ENCODE measurements around the gene SLC29A2.
A peak's percentile ranks its signal among the peaks of the same experiment; 100 is the strongest.

The SLC29A2 gene

DNA sequence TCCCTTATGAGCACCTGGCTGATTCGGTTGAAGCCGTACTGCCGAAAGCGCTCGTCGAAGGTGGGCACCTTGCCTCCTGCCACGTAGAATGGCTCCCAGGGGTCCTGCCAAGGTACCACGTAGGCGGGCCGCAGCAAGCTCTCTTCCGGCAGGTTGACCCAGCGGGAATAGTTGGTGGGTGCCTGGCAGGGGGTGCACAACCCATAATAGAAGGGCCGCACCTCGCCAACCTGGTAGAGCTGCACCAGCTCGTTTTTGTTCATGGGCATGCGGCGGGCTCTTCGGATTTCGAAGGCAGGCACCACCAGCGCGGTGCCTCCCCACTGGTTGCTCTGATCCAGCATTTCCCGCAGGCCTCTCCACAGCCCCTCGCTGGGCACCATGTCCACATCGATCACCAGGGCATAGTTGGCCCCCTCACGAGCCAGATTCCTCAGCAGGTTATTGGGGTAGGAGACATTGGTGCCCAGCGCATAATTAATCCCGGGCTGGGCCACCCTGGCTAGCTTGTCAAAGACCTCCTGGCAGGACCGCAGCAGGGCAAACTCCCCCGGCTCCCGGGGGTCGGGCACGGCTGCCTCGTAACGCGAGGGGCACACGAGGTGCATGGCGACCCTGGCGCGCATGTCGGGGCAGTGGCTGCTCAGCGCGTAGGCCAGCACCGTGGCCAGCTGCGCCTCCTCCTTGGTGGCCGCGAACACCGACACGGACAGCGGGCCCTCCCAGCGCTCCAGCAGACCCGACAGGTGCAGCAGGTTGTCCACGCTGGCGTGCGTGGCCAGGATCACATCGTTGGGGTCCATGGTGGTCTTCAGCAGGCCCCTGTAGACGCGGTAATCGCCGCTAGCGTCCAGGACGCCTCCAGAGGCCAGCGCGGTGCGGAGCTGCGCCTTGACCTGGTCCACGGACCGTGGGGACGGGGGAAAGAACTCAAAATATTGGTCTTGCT, 24.8 kb downstream of the SLC29A2 start:
- FAIRE-seq, result no peak

DNA sequence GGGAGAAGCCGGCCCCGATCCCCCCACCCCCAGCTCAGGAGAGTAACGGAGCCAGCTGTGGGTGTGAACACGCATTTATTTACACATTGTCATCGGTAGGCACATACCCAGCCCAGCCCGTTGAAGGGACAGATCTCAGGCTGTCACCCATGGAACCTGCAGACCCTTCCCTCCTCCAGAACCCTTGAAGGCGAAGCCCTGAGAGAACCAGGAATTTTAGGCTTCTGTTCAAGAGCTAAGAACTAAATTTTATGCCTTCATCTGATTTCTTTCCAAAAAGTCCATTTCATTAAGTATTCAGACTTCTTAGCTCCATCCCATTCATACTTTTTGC, 26.3 kb downstream of the SLC29A2 start:
- FAIRE-seq, result no peak

DNA sequence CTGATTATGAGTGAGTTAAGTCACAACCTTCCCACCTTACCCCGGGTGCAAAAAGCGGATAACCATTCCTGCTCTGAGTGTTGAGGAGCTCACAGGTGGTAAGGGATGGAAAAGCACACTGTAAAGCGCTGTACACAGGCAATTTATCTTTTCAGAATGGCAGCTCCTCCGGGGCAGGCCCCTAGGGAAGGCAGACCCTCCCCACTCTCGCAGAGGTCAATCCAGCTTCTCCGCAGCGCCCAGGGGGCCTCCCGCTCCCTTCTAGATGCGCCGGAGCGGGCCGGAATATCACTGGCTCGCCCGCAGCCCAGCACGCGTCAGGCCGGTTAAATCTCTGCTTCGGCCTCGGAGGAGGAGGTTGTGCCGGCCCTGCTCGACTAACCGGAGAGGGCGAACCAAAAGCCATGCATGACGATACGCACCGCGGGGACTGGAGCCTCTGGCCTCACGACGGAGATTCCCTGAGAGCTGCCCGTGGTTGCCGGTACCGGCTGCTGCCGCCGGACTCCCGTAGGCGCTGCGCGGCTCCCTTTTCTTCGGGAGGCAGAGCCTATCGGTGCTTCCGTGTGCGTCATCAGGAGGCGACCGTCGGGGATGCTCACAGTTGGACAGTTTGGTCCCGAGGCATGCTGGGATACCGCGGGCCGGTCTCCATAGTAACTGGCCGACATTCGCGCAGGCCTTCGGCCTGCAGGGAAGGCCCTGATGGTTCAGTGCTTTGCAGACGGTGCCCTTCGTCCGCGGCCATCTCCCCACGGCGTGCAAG, 26.8 kb downstream of the SLC29A2 start, which contains the start of gene BRMS1:
TSS of gene BRMS1 (minus strand) at position 555 of the 766 bp plus-strand sequence. CDS start 2,870 bp downstream, outside the sequence.
- FAIRE-seq, result peak; percentile 43

DNA sequence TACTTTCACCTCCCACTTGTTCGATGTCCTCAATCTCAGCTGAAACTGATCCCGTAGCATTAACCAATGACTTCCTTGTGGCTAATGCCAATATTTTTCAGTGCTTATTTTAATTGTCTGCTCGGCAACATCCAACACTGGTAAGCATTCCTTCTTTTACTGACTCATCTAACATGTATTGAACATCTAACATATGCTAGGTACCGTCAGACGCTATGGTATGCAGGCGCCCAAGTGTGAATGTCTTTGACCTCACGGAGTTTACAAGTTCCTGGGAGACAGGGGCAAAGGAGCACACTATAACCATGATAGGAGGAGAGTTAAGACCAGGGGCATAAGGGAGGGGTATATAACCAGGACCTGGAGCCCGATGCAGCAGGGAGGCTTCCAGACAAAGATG, 28.4 kb downstream of the SLC29A2 start:
- no peak for FAIRE-seq

DNA sequence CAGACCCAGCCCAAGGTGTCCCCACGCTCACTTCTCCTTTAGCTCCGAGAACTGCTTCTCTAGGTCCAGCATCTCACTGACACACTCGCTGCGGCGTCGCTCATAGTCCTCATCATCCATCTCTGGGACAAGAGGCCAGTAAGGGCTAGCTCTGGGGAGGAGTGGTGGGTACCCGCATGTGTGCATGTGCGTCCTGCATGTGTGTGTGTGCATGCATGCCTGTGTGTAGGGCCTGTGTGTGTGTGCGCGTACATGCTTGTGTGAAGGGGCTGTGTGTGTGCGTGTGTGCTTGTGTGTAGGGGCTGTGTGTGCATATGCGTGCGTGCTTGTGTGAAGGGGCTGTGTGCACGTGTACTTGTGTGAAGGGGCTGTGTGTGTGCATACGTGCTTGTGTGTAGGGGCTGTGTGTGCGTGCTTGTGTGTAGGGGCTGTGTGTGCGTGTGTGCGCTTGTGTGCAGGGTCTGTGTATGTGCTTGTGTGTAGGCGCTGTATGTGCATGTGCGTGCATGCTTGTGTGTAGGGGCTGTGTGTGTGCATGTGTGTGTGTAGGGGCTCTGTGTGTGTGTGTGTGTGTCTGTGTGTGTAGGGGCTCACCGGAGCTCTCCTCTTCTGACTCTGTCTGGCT, 29.9 kb downstream of the SLC29A2 start:
- no peak for FAIRE-seq

DNA sequence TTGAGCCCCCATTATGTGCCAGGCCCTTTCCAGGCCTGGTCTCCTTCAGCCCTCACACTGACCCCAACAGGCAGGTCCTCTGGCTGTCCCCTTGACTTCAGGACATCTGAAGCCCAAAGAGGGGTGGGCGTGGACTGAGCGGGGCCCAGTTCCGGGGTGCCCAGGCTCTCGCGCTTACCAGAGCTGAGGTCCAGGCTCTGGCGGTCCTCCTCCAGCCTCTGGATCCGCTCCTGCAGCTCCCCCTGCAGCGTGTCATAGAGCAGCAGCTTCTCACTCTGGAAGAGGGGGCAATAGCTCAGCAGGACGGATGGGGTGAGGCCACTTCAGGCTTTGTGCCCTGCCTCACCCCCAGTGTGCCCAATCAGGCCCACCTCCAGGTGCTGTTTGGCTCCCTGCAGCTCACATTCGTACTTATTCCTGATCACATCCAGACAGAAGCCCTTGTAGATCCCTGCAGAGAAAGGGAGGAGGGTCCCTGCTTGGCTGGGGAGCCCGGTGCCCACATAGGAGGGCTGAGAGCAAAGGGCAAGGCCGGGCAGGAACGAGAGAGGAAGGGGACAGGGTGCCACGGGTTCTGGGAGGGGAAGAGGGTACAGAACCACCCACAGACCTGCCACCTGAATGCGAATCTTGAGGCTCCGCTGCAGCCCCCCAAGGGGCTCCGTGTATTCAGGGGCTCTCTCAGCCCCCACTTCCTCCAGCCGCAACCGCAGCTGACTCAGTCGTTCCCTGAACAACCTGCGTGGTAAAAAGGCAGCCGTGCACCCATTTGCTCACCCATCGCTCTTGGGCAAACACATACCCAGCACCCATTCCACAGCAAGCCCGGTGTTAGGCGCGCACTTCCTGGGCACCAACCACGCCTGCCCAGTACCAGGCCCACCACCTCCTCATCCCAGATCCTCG, 30.7 kb downstream of the SLC29A2 start:
- no peak for FAIRE-seq

DNA sequence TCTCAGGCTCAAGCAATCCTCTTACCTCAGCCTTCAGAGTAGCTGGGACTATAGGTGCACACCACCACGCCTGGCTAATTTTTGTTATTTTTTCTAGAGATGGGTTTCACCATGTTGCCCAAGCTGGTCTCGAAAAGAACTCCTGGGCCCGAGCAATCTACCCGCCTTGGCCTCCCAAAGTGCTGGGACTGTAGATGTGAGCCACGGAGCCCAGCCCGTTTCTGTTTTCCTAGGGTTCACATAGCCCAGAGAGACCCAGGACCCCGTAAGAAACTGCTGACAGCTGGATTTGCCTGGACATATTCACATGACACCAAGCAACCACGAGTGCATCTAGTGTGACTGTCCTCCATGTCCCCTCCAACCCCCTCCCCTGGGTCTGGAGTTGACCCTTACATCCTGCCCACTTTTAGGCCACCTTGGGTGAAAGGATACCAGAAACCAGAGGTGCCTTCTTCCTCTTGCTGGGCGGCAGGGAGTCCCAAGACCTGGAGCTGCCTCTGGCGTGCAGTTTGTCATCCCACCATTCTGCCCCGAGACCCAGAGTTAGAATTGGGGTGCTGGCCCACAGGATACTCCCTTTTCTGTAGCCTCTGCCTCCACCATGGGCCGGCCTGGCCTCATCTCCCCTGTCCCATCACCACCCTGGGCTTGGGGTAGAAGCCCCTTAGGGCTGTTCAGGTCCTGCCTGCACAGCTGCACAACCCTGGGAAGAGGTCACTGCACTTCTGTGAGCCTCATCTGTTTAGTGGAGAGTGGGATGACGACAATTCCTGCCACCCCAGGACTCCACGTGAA, 31.7 kb downstream of the SLC29A2 start:
- FAIRE-seq, result no peak

DNA sequence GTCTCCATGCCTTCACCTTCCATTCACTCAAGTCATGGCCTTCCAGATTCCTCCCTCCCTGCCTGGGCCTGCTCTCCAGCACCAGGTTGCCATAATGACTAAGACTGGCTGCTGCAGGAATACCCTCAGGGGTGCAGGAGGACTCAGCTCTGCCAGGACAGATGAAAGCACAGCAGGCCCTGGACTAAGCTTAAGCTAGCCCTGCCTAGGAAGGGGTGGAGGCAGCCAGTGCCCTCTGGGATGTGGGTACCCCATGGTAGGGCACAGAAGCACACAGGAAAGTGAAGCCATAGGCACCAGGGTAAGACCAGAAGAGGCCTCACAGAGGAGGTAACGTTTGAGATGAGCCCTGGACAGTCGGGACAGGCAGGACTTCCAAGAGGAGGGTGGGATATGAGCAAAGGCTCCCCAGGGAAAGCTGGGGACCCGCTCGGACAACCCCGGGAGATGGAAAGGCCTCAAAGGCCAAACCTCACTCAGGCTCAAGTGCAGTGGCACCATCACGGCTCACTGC, 32.3 kb downstream of the SLC29A2 start:
- FAIRE-seq, result no peak

DNA sequence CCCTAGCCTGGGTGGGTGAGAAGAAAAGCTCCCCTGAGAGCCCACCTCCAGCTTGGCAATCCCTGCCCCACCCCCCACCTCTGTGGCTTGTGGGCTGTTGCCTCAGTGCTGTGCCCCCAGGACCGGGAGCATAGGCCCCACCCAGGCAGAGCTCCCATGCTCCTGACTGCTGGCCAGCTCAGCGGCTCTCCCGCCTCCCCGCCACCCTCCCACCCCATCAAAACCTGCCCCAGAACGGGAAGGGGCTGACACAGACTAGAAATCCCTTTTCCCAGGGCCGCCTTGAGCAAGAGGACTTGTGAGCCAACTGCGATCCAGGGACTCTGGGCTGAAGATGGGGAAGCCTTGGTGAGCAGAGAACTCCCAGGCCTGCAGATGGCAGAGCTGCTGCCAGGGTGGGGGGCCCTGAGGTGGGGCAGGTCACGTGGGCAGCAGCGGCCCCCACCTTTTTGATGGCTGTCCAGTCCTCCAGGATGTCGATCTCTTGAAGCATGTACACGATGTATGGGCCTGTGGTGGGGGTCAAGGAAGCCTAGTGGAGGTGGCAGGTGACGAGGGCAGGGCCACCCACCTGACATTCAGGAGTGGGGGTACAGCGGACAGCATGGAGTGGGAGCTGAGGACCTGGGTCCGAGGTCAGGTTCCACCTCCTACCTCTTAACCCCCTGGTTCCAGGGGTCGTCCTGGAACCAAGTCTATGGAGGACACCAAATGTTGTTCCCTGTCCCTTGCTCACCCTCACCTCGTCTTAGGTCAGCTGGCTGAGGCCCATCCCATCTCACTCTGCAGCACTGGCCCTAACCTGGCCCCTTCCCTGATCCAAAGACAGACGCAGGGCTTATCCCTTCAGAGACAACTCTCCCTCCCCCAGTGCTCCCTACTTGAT, 33.0 kb downstream of the SLC29A2 start:
- no peak for FAIRE-seq

DNA sequence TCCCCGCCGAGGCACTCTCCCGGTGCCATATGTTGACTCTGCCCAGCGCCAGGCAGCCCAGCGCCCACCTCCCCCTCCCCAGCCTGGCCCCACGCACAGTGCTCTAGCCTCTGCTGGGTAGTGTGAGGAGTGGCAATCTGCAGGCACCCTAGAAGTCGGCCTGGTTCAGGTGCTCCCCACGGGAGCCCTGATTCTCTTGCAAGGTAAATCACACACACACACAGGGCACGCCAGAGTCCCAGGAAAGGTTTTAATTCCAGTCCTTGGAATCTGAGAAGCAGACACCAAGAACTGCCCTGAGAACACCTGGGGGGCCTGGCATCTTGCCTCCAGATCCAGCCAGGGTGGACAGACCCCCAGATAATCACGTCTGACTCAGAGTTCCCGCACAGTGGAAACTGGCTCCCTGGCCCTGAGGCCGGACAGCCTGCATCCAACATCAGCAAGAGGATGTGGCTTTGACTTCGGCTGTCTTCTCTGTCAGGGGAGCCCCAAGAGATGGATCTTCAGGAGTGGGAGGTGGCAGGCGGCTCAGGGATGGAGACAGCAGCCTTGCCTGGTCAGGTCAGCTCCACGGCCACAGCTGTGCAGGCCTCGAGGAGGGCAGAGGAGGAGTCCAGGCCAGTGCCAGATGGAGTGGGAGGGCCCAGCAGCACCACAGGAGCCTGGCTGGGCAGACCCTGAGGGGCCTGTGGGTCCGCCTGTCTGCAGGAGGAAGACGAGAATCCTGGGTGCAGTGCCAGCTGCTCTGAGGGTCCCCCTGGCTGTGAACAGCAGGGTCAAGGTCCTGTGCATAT, 34.3 kb downstream of the SLC29A2 start:
- no peak for FAIRE-seq

DNA sequence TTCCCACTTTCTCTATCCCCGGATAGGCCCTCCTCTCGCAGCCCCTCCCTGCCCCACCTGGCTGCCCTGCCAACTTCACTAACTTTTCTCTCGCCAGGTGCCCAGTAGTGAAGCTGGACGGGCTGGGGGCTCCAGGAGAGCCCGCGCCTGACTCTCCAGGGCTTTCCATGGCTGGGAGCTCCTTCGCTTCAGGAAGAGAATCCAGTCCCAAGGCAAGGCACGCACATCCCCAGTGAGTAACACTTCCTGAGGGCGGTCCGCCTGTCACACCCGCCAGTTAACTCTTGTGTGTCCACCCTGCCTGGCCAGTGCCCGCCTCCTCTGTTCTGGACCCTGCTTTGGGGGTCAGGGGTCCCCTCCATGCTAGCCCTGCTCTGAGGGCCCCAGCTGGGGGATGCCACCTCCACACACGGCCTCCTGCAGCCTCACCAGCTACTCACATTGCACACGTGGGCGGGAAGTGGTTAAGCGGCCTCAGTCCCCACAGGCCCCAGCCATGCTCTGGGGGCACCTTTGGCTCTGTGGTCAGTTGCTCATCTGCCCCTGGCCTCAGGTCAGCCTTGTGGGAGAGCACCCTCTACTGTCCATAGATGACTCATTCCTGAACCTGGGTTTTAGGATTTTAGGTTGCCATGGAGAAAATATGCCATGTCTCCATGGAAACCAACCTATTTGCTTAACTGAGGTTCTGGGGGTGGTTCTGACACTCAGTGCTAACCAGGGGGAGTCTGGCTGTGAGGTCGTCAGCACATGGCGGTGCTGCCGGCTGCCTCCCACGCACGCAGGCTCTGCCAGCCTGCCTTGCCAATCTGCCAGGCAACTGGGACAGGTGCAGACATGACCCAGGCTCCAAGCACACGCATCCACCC, 35.1 kb downstream of the SLC29A2 start, which contains the start of gene RIN1:
TSS of gene RIN1 (minus strand) at position 201 of the 869 bp plus-strand sequence. CDS start at position 169, 32 bp downstream.
- peak; percentile 45 for FAIRE-seq

DNA sequence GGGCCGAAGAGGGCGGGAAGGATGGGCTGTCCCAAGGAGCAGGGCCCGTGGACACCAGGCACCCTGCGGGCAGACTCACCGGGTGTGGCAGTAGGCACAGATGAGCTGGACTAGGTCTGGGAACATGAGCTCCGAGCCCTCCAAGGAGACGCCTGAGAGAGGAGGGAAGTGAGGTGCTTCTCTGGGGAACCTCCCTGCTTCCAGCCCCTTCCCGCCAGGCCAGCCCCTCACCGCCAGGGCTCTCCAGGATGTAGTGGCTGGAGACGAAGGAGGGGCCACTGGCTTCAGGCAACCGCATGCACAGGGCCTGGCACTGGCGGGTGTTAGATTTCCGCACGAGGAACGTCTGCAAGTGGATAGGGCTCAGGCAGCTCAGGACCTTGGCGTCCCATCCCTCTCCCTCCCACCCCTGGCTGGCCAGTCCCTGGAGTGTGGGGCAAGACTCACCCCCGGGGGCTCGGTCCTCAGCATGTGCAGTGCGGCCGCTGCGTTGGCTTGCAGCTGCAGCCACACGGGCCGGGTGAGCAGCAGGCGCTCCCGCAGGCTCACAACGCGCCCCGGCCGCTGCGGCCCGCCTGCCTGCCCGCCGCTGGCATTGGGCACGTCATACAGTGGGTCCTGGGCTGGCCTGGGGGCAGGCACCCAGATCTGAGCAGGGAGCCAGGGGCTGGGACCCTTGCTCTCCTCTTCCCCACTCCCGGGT, 35.9 kb downstream of the SLC29A2 start:
- no peak for FAIRE-seq

DNA sequence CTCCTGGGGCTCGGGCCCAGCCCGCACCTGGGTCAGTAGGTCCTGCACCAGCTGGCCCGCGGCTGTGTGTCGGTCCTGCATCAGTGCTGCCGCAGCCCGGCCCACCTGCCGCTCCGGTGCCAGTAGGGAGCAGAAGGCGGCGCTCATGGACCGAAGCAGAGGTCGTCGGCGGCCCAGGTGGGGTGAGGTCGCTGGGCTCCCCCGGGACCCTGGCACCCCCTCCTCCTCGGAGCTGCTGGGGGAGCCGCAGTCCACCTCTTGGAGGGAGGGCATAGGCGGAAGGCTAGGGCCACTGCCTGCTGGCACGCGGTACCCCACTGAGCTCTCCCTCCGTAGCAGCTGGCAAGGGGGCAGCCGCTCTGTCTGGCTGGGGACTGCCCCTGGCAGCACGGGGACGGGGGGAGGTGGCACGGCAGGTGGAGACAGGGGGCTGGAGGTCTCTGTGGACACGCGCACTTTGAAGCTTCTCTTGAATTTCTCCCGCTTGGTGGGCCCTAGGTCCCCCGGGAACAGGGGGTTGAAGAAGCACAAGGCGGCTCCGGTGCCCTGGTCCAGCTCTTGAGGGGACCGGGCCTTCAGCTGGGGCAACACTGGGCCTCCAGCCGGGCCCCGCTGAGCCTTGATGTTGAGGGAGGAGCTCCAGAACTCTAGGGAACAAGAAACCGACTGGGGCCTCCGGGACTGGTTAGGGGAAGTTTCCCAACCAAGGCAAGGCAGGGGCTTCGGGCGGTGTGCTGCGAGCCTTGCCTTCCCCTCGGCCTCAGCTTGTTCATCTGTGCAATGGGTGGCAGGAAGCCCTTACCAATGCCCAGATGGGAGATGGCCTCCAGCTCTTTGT, 36.7 kb downstream of the SLC29A2 start:
- no peak for FAIRE-seq

DNA sequence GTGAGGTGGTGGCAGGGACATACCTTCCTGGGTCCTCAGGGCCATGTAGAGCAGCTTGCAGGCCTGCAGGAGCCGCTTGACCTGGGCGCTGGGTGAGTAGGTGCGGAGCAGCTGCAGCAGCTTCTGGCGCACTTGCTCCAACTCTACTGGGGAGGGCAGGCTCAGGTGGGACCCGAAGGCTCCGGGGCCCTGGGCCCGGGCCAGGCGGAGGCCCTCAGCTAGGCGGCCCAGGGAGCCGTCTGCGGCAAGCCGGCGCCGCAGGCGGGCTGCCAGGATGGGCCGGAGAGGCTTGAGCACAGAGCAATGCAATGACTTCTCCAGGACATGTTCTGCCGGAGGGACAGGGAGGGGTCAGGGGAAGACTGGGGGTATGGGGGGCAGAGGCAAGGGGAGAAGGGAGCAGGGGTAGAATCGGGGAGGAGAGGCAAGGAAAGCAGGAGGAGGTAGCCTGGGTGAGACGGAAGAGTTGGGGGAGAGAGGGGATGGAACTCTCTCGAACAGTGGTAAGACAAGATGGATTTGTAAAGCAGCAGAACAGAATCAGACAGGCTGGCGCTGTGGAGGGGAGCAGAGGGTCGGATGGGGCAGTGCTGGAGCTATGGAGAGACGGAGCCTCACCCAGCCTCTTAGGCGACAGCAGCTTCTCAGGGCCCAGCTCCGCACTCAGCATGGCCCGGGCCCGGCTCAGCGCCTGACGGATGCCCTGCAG, 37.5 kb downstream of the SLC29A2 start:
- FAIRE-seq, result no peak

DNA sequence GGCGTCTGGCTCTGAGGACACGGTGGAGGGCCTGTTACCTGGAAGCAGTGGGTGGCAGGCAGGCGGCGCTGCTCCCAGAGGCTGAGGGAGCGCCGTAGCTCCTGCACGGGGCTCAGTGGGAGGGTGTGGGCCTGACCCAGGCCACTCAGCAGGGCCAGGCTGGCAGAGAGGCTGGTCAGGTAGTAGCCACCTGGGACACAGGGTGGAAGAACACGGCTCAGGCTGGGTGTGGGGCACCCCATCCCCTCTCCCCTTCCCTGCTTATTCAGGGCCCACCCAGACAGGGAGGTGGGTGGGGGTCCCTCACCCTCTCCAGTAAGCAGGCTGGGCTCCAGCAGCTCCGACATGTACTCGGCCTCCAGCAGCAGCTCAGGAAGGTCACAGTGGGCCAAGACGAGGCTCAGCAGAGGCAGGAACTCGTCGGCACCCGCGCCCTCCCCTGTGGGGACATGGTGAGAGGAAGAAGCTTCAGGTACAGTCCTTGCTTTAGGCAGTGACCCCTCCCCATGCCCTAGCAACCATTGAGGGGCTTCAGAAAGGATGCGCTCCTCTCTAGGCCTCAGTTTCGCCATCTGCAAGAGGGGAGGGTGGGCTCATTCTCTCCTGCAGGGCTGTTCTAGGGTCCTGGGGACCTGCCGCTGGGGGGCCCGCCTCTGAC, 38.2 kb downstream of the SLC29A2 start:
- no peak for FAIRE-seq

All from islet of Langerhans (tissue), 1 donor.